Stomach (tissue), 4 donors: Measurements from ENCODE around the gene ATP2B3.

Source experiments
- CTCF ChIP-seq, 7 experiments: fragments of 450-650 bp in 4 of 7; fragments of 200-600 bp in 3 of 7; sonication (generic) in 3 of 7; IDR thresholded peaks; one replicate each; pipeline ENCODE4 v1.5.1; 2016 to 2019; ENCODE audit warnings: antibody characterized with exemption in 7 of 7, control low read depth in 2 of 7, mild to moderate bottlenecking in 1 of 7
- EP300 ChIP-seq: sonication (generic); formaldehyde crosslinking; IDR thresholded peaks from one replicate; pipeline ENCODE4 v1.6.1; 2017; ENCODE audit warnings: antibody characterized with exemption
- POLR2A ChIP-seq, 4 donors: fragments of 450-650 bp; IDR thresholded peaks; one replicate each; pipeline ENCODE4 v1.6.1; 2016; ENCODE audit warnings: antibody characterized with exemption in 4 of 4, control low read depth in 2 of 4, mild to moderate bottlenecking in 1 of 4, moderate library complexity in 1 of 4
- POLR2AphosphoS5 ChIP-seq, 3 donors: sonication (generic); formaldehyde crosslinking; IDR thresholded peaks; one replicate each; pipeline ENCODE4 v1.6.1; 2016; ENCODE audit warnings: antibody characterized with exemption in 3 of 3

- no peak for TF ChIP-seq CTCF (IDR thresholded peaks at IDR 0.05)
- no peak for TF ChIP-seq EP300
- no peak for TF ChIP-seq POLR2AphosphoS5 (IDR thresholded peaks at IDR 0.05)
- no peak for TF ChIP-seq POLR2A (IDR thresholded peaks at IDR 0.05)
These were observed 59.5 kb downstream of the ATP2B3 start for GRCh38 chrX:153576961-153577360.
